Tibial artery (tissue), 4 donors: ENCODE measurements around the gene IGFBP4.

Experiments
- DNase-seq, 2 donors: peaks; one replicate each; pipeline ENCODE4 v3.0.0-alpha.2; 2019
- H3K27ac ChIP-seq, 2 donors: fragments of 200-600 bp; sonication (generic) in 1 of 2; 1 replicate in 1 of 2; 2 replicates in 1 of 2; pipeline ENCODE4 v1.5.1; 2018 to 2019; ENCODE audit warnings: mild to moderate bottlenecking in 1 of 2
- H3K27me3 ChIP-seq, 2 donors: fragments of 200-600 bp; sonication (generic) in 1 of 2; one replicate each; pipeline versions ENCODE4 v1.5.1 to v1.6.0; 2016 to 2019
- H3K36me3 ChIP-seq, 3 donors: fragments of 200-600 bp; sonication (generic) in 2 of 3; one replicate each; pipeline ENCODE4 v1.5.1; 2016 to 2019; ENCODE audit warnings: mild to moderate bottlenecking in 2 of 3
- H3K4me1 ChIP-seq, 4 donors: fragments of 200-600 bp; sonication (generic) in 2 of 4; 1 replicate in 3 of 4; 2 replicates in 1 of 4; pipeline ENCODE4 v1.5.1; 2016 to 2019
- H3K4me3 ChIP-seq, 2 donors: fragments of 200-600 bp; sonication (generic) in 1 of 2; 1 replicate in 1 of 2; 2 replicates in 1 of 2; pipeline ENCODE4 v1.5.1; 2018 to 2019; ENCODE audit warnings: mild to moderate bottlenecking in 2 of 2
- H3K9me3 ChIP-seq, 3 donors: fragments of 200-600 bp; sonication (generic) in 1 of 3; one replicate each; pipeline ENCODE4 v1.5.1; 2016 to 2019
- CTCF ChIP-seq, 2 experiments: fragments of 200-600 bp in 1 of 2; fragments of 450-650 bp in 1 of 2; IDR thresholded peaks; one replicate each; pipeline ENCODE4 v1.5.1; 2017 to 2019; ENCODE audit warnings: antibody characterized with exemption in 2 of 2, mild to moderate bottlenecking in 1 of 2, moderate library complexity in 1 of 2
- intact Hi-C: fragments of 100-400 bp; cut with DNase I; formaldehyde crosslinking; loops from one replicate; pipeline ENCODE4 v1.15.0; 2023; ENCODE audit warnings: low total_unique reads

Gene IGFBP4

GRCh38 chr17:40483679-40484078, 40.4 kb downstream of the IGFBP4 start:
- Histone ChIP-seq H3K27ac (no peak overlapping the region), H3K36me3 (no peaks in the 10 kb centered on the region), H3K9me3 (no peaks in the 10 kb centered on the region), H3K4me1 (peaks cover 0 to 15% (median 0%) of the 10 kb centered on the region in 4 donors), H3K27me3 (no peaks in the 10 kb centered on the region), H3K4me3 (no peak overlapping the region)
- intact Hi-C loops = no loop called here
- DNase-seq = no peak
- TF ChIP-seq CTCF (IDR thresholded peaks at IDR 0.05) = no peak

GRCh38 chr17:40484285-40484972, 41.2 kb downstream of the IGFBP4 start:
- intact Hi-C loops = no loop called here
- no peak for DNase-seq
- no peak for TF ChIP-seq CTCF (IDR thresholded peaks at IDR 0.05)
- Histone ChIP-seq H3K9me3 (no peaks in the 10 kb centered on the region), H3K27ac (no peak overlapping the region), H3K4me3 (no peak overlapping the region), H3K4me1 (peaks cover 0 to 15% (median 0%) of the 10 kb centered on the region in 4 donors), H3K36me3 (no peaks in the 10 kb centered on the region), H3K27me3 (no peaks in the 10 kb centered on the region)

GRCh38 chr17:40484973-40485530, 41.8 kb downstream of the IGFBP4 start:
- Histone ChIP-seq H3K27me3 (no peaks in the 10 kb centered on the region), H3K9me3 (no peaks in the 10 kb centered on the region), H3K27ac (peak overlapping the region in 1 of 2 donors; percentile 49), H3K36me3 (no peaks in the 10 kb centered on the region), H3K4me1 (peaks cover 0 to 17% (median 0%) of the 10 kb centered on the region in 4 donors), H3K4me3 (no peak overlapping the region)
- intact Hi-C loops = no loop called here
- TF ChIP-seq CTCF (IDR thresholded peaks at IDR 0.05) = no peak
- no peak for DNase-seq

GRCh38 chr17:40485851-40486521, 42.7 kb downstream of the IGFBP4 start:
- no peak for TF ChIP-seq CTCF (IDR thresholded peaks at IDR 0.05)
- Histone ChIP-seq H3K4me1 (peaks cover 0 to 26% (median 0%) of the 10 kb centered on the region in 4 donors), H3K36me3 (no peaks in the 10 kb centered on the region), H3K27me3 (no peaks in the 10 kb centered on the region), H3K27ac (peak overlapping the region; percentile 38 to 49), H3K4me3 (no peak overlapping the region), H3K9me3 (no peaks in the 10 kb centered on the region)
- intact Hi-C loops = no loop called here
- peak; percentile 72 to 78 for DNase-seq

GRCh38 chr17:40486522-40487370, 43.5 kb downstream of the IGFBP4 start:
- no peak overlapping the region for H3K4me3 ChIP-seq
- no peaks in the 10 kb centered on the region for H3K9me3 ChIP-seq
- intact Hi-C loops = no loop called here
- no peak overlapping the region for H3K27ac ChIP-seq
- peaks cover 0 to 28% (median 0%) of the 10 kb centered on the region in 4 donors for H3K4me1 ChIP-seq
- DNase-seq = no peak
- H3K27me3 ChIP-seq = no peaks in the 10 kb centered on the region
- H3K36me3 ChIP-seq = no peaks in the 10 kb centered on the region
- no peak for TF ChIP-seq CTCF (IDR thresholded peaks at IDR 0.05)
